GM21825 (cell line): Measurements from ENCODE around the gene PLA2R1.

ENCODE experiments used
- ATAC-seq: cut with Tn5 transposase; IDR thresholded peaks from one replicate; pipeline ENCODE4 v1.9.1; 2021; ENCODE audit warnings: mild to moderate bottlenecking, moderate library complexity; ENCODE audit not compliant: unreplicated experiment

Gene PLA2R1

DNA sequence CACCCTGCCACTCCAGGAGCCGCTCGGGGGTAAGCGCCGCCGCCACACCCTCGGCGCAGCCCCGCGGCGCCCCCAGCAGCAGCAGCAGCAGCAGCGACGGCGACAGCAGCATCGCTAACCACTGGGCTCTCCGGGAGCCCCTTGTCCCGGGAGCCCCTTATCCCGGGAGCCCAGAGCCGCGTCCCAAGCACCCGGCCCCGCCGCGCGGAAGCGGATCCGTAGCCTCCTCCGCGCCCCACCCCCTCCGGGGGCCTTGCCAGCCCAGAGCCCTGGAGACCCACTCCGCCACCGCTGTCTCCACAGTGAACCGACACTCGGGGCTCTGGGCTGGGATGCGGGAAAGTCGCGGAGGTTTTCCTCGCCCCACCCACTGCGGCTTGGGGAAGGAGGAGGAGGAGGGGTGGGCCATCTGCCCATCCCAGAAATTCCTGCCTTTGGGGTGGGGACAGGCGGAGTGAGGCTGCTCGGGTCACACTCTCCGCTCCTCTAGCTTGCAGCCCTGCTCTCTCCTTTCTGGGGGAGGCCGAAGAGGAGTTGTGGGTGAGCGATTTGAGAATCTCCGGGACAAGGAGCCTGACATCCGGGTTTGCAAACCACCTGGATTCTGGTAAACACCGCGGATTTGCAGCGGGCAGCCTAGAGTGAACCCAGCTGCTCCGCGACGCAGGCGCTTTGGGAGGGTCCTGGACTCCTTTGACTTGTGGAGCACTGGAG lies at the start of gene PLA2R1:
PLA2R1 (minus strand) TSS at position 324 of the 714 bp plus-strand sequence; CDS start at position 112, 212 bp downstream.
- ATAC-seq = no peak

DNA sequence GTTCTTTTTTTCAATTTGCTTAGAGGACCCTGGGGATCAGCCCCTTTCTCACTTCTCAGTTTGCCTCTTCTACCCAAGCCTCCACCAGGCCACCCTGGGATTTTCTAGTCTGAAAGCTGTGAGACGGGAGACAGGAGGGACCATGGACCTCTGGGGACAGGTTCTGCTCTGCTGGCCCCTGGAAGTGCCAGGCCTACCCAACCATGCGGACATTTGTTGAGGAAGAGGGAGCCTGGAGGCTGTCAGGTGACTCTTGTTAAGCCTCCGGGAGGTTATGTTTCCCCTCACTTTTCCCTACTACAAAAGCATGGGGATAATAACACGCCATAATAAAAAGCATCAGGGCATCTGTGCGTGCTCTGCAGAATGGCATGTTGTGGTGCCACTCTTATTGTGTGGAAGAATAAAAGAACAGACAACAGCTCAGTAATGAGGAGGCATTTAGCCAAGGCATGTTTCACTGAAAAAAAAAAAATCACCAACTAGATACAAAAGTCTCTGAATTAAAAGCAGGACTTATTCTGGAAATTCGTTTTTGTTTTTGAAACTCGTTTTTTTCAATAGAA lies 48.3 kb upstream of the PLA2R1 start:
- ATAC-seq = no peak

DNA sequence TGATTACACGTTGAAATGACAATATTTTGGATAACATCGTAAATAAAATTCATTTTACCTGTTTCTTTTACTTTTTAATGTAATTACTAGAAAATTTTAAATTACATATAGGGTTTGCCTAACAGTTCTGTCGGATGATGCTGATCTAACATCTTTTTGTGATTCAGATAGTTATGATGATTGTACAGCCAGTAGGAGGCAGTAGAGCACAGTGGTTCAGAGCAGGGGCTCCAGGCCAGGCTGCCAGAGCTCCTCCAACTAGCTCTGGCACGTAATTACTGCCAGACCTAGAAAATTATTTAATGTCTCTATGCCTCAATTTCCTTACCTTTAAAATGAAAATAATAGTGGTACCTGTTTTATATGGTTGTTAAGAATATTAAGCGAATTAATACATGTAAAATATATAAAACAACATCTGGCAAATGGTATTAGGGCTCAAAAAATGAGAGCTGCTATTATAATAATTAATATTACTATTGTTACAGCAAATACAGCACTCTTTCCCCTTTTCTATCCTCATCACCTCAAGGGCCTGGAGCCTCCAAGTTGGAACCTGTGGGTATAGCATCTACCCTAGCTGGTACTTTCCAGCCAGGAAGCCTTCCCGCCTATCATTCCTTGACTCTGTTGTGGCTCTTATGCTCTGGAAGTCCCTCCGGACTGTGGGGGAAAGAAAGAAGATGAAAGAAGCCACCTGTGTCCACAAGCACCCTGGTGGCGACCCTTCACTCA lies 47.7 kb upstream of the PLA2R1 start:
- ATAC-seq = peak; percentile 65

DNA sequence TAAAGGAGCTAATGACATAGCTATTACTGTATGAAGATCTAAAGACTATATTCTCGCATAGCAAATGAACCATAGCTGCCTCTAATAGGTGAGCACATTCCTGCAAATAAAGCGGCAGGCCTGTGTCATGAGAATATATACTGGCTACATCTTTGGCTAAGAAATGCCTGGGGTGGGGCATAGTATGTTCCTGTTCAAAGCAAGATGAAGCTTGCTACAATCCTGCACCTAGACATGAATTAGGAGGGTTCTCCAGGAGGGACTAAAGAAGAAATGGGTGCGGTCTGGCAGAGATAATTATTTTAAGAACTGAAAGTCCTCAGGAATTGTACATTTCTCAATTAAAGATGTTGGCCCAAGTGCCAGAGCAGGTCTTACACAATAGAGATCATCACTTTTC lies 46.8 kb upstream of the PLA2R1 start:
- ATAC-seq = no peak

DNA sequence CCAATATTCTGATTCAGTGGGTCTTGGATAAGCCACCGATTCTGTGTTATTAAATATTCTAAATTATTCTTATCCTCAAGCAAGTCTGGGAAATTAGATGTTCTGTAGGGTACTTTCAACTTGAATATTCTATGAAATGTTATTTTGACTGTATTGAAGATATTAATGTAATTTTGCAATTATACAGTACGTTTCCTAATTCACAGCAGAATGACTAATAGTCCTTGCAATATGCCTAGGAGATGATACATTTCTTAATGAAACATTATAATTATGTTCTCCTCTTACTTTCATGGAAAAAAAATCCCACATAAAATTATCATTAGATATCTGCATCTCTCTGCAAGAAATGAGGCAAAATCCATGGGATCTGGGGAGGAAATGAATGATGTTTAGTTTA lies 46.2 kb upstream of the PLA2R1 start:
- ATAC-seq = no peak

DNA sequence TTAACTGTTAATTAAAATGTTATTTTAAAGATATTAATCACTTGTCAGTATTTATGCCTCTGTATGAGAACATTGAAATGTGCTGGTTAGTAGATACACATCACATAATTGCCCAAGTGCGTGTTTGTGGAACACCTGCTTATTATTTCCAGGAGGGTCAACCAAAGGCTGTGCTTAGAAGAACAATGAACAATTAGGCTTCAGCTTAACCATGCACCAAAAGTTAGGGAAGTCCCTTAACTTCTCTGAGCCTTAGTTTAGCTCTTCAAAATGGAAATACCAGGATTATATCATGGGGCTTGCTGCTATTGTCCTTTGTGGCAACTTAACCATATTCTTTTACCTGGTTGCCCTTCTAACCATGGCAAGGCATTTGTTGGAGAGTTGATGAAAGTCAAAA lies 43.0 kb upstream of the PLA2R1 start:
- no peak for ATAC-seq

DNA sequence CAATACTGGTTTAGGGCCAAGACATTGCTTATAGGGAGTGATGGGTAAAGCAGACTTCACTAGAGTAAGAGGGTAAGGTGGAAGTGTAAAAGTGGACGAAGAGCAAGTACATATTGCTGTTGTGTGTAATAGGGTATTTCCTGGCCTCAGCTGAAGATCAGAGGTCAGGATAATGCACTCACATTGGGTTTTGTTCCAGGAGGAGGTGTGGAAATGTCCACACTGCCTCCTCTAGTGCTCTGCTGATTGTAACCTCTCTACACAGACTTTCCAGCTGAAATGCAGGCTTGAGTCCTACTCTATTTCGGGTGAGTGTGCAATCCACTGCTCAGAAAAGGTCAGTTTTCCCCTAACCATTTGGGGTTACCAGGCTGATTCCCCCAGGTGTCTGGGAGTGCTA lies 41.7 kb upstream of the PLA2R1 start:
- ATAC-seq = no peak

DNA sequence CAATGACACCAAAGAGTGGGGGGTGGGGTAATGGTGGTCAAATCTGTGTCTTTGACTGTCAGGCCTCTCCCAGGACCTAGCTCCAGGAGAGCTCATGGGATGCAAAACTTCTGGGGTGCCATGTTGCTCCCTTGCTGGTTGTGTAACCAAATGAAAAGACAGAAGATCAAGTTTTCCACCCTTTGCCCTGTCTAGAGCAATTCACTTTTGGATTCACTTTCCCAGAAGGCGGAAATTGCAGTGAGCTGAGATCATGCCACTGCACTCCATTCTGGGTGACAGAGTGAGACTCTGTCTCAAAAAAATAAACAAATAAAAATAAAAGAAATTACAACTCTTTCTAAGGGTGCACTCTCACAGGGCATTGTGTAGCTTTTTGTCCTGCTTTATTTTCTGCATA lies 34.9 kb upstream of the PLA2R1 start:
- ATAC-seq = no peak

DNA sequence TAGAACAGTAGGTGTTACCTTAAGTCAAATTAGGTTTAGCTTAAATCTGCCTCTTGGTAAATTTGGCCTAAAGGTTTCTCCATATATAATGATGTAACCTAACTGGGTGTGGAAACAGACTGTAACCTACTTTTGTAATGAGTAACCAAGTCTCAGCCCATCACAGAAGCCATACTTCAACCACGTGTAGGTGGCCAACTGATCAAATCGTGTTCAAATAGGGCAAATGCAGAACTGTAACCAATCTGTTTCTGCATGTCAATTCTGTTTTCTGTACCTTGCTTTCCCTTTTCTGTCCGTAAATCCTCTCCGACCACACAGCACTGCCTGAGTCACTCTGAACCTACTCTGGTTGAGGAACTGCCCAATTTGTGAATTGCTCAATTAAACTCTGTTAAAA lies 34.0 kb upstream of the PLA2R1 start:
- no peak for ATAC-seq

DNA sequence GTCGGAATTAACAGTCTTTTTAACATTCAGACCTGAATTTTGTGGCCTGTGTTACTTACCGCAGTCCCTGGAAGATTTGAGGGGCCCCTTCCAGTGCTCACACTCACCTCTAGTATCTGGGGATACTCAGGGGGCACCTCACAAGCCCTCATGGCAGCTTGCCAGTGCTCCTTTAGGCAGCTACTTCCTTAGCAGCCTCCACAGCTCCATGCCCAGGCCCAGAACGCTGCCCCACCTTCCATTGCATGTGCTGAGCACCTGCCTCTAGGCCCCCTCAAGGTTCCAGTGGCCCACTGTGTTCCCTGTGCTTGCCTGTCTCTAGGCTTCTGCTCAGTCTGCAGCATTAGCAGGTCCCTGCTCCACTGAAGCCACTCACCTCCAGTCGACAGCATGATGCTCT lies 30.0 kb upstream of the PLA2R1 start:
- ATAC-seq = no peak

DNA sequence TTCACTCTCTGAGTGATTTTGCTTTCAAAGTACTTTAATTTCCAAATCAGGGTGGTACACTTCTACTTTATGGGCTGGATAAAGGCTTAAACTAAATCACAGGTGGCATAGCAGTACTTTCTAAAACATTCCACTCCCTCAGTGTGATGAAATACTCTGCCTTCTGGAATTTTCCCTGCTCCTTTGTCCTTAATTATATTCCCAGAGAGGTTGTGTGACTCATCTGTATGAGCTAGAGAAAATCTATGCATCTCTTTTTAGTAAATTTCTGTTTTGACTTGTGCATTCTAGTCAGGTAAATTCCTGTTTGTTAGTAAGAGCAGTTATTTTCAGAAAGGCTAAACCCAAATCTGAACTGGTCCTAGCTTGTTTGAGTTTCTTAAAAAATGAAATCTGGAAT lies 29.0 kb upstream of the PLA2R1 start:
- no peak for ATAC-seq

DNA sequence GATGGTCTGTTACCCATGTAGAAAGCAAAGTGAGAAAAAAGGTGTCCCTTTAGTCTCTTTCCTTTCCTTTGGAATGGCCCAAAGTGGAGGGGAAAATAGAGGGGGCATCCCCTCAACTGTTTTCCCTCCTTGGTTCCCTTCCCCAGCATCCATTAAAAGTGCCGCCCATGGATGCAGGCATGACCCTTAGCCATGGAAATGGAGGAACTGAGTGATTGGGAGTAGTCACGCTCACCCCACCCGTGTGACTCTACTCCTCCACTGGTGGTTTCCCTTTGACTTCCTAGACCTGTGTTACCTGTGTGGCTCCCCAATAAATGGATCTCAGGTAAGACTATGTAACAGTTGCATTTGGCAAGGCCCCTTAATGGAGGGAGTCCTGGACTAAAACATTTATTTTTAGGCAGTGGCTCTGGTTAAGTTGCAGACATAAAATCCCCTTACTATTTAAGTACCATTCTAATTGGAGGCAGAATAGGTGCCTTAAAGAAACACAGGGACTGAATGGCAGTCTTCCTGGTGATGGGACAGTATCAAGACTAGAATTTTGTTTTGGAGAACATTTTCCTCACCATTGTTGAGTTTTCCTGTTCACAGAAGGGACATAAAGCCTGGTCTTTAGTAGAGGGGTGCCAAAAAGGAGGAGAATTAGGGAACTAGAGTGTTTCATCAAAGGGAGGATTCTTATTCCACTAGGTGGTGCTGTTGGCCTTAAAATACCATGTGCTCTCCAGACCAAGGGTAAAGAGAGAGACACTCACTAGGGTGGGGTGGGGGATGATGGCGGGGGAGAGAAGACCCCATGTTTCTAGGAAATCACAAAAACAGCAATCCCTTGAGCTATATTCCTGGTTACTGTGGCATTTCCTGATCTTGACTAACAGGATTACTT lies 25.7 kb upstream of the PLA2R1 start:
- ATAC-seq = no peak

DNA sequence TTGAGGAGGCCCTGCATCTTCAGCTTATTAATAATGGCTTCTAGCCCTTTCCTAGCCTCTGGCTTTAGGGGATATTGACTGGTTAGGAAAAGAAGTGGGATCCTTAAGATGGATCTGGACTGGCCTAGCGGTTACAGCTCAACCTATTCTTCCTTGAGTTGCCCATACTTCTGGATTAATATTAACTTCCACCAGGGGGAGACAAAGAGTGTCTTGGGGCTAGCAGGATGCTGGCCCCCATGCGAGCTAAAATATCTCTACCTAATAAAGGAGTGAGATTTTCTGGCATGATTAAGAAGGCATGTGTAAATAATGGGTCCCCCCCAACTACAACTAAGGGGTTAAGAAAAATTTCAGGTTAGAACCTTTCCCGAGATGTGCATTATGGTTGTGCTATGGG lies 23.2 kb upstream of the PLA2R1 start:
- ATAC-seq = no peak

DNA sequence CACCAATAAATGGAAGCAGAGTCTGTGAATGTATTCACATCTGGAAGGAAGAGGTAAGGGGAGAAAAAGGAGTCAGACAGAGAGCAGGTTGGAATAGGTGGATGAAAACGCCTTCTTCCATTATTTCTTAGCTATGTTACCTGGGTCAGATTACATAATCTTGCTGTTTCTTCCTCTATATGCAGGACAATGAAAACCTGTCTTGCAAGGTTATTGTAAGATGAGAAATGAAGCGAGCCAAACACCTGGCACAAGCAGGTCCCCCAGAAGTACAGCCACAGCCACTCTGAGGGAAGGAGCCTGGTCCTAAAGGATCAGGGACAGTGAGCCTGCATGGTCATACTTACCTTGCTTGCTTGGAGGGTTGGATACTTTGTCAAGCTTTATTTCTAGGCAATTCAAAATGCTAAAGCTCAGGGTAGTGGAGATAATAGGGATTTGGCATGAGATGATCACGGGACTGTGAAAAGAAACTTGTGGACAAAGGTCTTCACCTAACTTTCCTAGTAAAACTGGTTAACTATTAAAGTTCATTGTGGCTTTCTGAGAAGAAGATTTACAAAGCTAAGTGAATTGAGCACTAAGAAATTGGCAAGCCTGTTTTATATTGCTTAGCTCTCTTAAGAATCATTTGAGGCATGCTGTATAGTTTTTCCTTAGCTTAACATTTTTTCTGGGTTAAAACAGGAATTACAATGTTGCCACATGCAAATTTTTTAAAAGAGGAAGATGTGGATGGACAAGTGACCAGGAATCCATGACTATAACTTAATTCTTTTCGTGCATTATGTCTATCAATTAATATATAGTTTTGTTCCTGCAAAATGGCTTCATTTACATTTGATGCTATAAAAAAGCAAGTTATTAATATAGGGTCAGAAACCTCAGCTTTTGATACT lies 15.7 kb upstream of the PLA2R1 start:
- ATAC-seq = no peak

DNA sequence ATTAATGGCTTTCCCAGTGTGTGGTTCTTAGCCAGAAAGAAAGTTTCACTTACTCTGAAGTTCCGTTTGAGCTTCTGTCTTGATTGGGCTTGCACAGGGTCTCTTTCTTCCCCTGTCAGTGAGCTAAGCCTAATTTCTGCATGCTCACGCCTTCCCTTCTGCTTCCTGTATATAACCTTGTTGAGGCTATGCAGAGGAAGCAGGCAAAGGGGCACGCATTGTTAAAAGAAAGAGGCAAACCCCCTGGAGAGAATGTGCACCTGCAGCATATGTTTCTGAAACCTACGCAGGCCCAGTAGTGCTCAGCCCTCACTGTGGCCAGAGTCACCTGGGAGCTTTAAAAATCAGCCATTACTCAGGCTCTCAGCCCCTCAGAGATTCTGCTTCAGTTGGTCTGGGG lies 14.5 kb upstream of the PLA2R1 start:
- ATAC-seq = no peak

DNA sequence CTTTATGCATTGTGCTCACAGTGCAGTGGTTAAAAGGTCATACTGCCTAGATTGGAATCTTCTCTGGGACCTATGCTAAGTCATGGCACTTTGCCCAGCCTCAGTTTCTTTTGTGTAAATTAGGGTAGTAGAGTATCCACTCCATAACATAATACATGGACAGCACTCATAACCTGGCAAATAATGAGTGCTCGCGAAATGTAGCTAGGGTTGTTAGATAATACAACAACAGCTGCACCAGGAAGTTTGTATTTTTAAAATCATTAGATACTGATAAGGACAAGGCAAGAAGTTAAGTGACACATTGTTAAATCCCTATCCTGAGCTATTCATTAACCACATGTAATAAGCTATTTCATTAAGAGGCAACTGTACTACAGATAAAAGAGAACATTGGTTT lies 13.8 kb upstream of the PLA2R1 start:
- ATAC-seq = no peak

DNA sequence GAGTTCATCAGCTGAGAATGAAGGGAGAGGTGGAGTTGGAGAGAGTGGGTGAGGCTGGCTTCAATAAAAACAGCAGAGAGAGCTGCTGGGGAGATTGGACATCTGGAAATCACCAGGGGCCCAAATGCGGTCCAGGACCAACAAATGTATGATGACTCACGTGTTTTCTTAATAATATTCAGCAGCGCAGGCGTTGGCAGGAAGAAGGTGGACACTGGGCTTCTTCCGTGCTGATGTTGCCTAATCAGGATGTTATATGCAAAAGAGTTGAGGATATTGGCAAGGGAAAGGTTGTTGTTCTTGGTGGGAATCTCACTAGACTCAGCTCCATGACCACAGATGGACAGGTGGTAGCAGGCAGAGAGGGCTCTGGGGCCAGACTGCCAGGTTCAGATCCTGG lies 12.8 kb upstream of the PLA2R1 start:
- no peak for ATAC-seq

DNA sequence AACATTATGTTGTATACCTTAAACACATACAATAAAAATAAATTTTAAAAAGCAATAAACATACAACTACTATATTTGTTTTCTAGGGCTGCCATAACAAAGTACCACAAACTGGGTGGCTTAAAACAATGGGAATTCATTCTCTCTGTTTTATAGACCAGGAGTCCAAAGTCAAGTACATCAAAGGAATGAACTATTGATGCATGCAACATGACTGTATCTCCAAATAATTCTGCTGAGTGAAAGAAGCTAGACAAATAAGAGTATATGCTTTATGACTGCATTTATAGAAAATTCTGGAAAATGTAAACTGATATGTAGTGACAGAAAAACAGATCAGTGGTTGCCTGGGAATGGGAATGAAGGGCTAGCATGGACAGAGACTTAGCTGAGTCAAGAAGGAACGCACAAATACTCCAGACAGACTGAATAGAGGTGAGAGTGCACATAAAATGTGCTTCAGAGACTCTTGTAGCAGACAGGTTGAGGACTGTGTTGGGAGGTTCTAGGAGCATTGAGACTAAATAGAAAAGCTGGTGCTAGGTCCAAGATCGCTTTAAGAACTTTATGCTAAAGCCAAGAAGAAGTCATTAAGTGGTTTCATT lies 11.0 kb upstream of the PLA2R1 start:
- ATAC-seq = no peak

DNA sequence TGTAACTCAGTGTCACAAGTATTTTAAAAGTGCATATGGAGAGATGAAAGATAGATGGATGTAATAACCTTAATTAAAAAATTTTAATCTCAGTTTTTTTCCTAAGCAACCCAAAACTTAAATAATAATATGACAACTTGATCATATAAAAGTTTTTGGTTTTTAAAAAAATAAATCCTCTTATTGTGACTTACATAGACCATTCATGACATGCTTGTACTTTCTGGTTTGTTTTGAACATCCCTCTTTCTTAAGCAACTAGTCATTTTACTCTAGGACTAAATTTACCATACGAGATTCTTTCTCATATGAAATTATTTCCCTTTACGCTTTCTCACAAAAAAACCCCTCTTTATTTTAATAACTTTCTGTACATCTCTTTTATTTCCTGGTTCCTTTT lies 6.5 kb upstream of the PLA2R1 start:
- no peak for ATAC-seq

DNA sequence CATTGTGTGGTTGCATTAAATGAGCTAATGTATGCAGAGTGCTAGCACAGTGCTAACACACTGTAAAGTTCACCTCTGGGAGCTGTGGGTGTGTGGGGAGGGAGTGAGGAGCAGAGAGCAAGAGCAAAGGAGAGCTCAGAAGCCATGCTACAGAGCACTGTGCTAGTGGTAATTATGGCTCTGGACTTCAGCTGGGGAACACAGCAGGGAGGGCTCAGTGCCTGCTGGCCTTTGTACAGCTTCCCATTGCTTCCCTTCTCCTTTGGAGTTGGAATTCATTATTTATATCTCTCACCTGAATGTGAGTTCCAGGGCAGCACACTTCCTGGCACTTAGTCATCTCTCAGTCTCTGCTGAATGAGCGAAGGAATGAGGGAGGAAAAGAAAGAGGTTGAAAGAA lies 2.5 kb upstream of the PLA2R1 start:
- ATAC-seq = no peak
